Neural crest cell (in vitro differentiated cells): ENCODE data around the gene SLC35E1. TPM values are rescaled to one million over a fixed set of nuclear protein-coding genes. Genes with fewer than 3 reads are reported as not detected.

Source experiments
- DNase-seq: peaks from one replicate; pipeline ENCODE4 v3.0.0; 2021; ENCODE audit warnings: low read depth, mixed read lengths, low spot score
- H3K27ac Mint-ChIP-seq: one replicate; pipeline ENCODE4 v1.8.0; 2021; ENCODE audit warnings: mild to moderate bottlenecking, mixed read lengths; ENCODE audit not compliant: unreplicated experiment
- H3K27me3 Mint-ChIP-seq: 2 replicates; pipeline ENCODE4 v1.8.0; 2021; ENCODE audit warnings: low read depth, mild to moderate bottlenecking, mixed read lengths
- H3K36me3 Mint-ChIP-seq: 2 replicates; pipeline ENCODE4 v1.8.0; 2021; ENCODE audit warnings: low read depth, mild to moderate bottlenecking, mixed read lengths
- H3K4me1 Mint-ChIP-seq: 2 replicates; pipeline ENCODE4 v1.8.0; 2021; ENCODE audit warnings: mixed read lengths
- H3K4me3 Mint-ChIP-seq: one replicate; pipeline ENCODE4 v1.8.0; 2021; ENCODE audit warnings: mild to moderate bottlenecking, mixed read lengths
- H3K9me3 Mint-ChIP-seq: 2 replicates; pipeline ENCODE4 v1.8.0; 2021; ENCODE audit warnings: mixed read lengths
- total RNA-seq: library from RNA; stranded (reverse); gene quantifications from 2 replicates; pipeline ENCODE4 v1.2.1, GENCODE V29; 2021
- TF ChIP-seq, protein P1 (sequence below): fragments of 200-600 bp; sonication (generic); conservative IDR thresholded peaks from 2 replicates; pipeline ENCODE4 v1.5.0; 2021; ENCODE audit warnings: antibody characterized with exemption, mild to moderate bottlenecking

Gene SLC35E1
- total RNA-seq, 1 donor from 2014 or later = 32.5 TPM

DNA sequence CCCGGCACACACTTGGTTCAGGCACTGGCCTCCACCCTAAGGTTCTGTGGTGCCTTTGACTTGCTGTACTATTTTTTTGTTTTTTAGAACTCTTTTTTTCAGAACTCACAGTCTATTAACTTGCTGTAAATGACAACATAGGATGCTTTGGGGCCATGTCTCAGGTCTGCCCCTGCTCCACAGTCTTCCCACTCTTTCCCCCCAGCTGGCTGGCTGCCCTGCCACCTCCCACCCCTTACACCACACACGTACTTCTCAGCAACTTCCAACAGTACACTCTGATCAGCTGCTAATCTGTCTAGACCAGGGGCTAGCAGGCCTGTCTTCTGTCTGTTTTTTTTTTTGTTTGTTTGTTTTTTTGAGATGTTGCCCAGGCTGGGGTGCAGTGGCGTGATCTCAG is 67.9 kb downstream of the SLC35E1 start:
- TF ChIP-seq, protein P1, sequence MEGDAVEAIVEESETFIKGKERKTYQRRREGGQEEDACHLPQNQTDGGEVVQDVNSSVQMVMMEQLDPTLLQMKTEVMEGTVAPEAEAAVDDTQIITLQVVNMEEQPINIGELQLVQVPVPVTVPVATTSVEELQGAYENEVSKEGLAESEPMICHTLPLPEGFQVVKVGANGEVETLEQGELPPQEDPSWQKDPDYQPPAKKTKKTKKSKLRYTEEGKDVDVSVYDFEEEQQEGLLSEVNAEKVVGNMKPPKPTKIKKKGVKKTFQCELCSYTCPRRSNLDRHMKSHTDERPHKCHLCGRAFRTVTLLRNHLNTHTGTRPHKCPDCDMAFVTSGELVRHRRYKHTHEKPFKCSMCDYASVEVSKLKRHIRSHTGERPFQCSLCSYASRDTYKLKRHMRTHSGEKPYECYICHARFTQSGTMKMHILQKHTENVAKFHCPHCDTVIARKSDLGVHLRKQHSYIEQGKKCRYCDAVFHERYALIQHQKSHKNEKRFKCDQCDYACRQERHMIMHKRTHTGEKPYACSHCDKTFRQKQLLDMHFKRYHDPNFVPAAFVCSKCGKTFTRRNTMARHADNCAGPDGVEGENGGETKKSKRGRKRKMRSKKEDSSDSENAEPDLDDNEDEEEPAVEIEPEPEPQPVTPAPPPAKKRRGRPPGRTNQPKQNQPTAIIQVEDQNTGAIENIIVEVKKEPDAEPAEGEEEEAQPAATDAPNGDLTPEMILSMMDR = no peak
- no peak for DNase-seq
- no peak overlapping the region for H3K27ac Mint-ChIP-seq
- H3K4me3 Mint-ChIP-seq = no peak overlapping the region
- peaks cover 4% of the 10 kb centered on the region for H3K36me3 Mint-ChIP-seq
- H3K9me3 Mint-ChIP-seq = no peaks in the 10 kb centered on the region
- H3K4me1 Mint-ChIP-seq = peaks cover 1% of the 10 kb centered on the region
- H3K27me3 Mint-ChIP-seq = no peaks in the 10 kb centered on the region

Other genes starting within 250 kb of the SLC35E1 start
- gene KLF2, start 247.6 kb downstream of the SLC35E1 start, total RNA-seq = 0.16 and 0.54 TPM in 2 replicates
- 57.6 and 62.9 TPM in 2 replicates for gene EPS15L1, start 100.4 kb downstream of the SLC35E1 start, total RNA-seq
- not detected in 2 replicates for gene CALR3, start 76.2 kb downstream of the SLC35E1 start, total RNA-seq
- gene C19orf44, start 76.0 kb downstream of the SLC35E1 start, total RNA-seq = 9.0 and 9.6 TPM in 2 replicates
- gene CHERP, start 30.0 kb downstream of the SLC35E1 start, total RNA-seq = 93.3 and 95.7 TPM in 2 replicates
- 11.7 and 11.8 TPM in 2 replicates for gene MED26, start 55.8 kb upstream of the SLC35E1 start, total RNA-seq
- 78.7 and 79.1 TPM in 2 replicates for gene SMIM7, start 87.7 kb upstream of the SLC35E1 start, total RNA-seq
- gene TMEM38A, start 88.7 kb upstream of the SLC35E1 start, total RNA-seq = 3.4 and 4.4 TPM in 2 replicates
- 0.02 TPM in 1 of 2 replicates, not detected in the other for gene NWD1, start 147.4 kb upstream of the SLC35E1 start, total RNA-seq